HG03460 (cell line): ENCODE results near the gene THY1.

Source experiments
- ATAC-seq: cut with Tn5 transposase; IDR thresholded peaks from one replicate; pipeline ENCODE4 v1.9.1; 2021; ENCODE audit not compliant: unreplicated experiment

Gene THY1

DNA sequence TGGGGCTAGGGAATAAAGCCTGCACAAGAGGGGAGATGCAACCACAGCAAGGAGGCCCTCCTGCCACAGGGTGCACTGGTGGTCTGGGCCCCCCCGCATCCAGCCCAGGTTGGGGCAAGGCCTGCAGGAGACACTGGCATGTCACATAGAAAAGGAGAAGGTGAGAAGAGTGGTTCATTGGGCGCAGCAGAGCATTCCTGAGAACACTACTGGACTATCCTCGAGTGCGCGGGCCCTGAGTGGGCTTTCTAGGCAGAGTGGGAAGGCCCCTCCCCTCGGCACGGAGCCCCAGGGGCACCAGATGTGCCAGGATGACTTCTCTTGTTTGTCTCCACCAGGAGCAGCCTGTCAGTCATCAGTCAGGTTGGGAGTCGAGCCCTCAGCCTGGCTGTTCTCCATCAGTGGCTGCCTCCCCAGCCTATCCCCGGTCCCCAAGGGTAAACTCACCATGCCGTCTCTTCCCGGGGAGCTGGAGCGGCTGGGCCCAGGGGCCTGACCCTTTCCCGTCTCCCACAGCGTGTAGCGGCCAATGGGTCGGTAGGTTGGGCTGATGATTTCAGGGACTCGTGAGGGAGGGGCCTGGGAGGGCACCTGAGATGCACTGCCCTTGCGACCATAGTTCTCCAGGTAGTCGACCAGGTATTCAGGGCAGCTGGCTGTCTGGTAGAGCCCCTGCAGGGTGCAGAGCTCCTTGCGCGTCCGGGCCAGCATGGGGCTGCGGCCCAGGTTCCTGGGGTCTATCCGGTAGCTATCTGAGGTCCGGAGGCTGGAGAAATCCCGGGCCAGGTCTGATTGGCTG is 50.5 kb downstream of the THY1 start:
- no peak for ATAC-seq

DNA sequence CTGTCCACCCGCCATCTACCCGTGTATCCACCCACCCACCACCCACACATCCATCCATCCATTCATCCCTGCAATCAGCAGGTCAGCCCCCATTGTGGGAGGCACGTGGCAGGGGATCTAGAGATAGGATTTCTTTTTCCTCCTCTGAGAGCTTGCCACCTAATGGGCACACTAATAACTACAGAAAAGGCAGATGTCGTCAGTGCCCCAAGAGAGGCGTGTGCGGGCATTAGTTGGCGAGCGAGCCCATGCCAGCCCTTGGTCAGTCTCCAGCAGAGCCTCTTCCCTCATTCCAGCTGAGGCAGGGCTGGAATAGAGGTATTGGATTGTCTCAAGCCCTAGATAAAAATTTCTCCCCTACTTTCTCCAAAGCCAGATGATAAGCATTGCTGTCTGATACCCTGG is 51.2 kb downstream of the THY1 start:
- no peak for ATAC-seq

DNA sequence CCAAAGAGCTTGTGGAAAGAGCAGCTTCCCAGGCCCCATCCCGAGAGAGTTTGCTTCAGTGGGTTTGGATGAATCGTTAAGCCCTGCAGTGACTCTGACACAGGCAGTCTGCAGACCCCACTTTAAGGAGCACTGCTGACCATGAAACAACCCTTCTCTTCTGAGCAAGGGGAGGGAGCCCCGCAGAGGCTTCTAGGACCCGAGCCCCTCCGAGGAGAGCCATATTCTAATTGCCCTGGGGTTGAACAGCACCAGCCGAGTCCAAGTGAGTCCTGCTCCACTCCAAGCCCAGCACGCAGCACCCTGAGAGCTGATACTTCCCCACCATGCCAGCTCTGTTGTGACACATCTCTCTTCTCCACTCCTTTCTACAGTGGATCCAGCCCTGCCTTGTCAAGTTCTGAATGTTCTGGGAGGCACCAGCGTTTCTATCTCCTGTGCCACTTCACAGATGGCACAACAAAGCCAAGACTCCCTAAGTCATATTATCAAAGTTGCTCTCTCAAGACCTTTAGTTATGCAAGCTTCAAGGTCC is 51.8 kb downstream of the THY1 start:
- ATAC-seq, result no peak

DNA sequence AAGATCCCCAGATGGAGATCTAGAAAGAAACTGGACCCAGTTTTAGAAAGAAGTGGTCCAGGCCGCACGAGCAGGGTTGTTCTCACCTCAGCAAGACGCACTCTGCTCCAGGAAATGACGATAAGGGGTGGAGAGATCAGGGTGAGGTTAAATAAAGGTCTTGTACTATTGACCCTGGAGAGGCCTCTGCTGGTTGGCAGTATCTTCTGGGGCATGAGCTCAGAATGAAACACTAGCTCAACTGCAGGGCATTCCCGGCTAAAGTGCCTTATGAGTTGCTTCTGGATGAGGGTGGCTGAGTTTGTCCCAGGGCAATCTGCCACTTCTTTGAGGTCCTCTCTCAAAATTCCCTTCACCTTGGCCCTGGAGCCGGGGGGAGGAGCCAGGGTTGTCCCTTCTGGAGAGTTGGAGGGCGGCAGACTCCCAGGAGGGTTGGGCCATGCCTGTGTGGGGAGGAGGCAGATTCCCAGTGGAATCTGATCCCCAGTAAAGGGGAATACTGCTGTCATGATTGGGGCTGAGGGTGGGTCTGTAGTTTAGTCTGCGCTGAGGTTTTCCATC is 52.4 kb downstream of the THY1 start:
- ATAC-seq, result no peak

DNA sequence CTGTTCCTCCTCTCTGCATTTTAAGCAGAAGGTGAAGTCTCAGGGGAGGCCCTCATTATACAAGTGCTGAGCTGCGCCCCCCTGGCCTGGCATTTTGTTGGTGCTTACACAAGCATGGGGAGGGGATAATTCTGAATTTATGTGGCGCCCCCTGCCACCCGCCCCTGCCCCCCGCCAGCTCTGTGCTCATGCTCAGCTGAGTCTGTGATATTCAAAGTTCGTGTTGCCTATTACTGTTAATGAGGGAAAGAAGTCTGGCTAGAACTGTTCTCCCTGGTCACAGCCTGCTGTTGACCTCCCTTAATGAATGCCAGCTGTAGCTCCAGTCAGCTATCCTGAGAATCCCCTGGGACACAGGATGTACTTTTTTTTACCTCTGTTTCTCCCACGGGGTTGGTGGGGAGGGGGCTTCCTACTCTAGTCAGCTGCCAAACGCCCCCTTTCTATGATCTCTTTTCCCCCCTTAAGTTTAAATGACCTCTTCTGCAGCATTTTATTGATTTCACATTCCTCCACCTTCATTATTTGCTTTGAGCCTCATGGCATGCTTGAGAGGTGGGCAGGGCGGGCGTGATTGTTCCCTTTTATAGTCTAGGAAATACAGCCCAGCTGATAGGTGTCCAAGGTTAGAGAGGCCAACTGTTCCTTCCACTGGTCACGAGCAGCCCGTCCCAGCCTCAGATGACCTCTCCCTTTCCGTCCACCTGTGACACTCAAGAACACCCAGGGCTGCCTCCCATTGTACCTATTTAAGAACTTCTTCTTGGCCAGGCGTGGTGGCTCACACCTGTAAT is 53.6 kb downstream of the THY1 start:
- no peak for ATAC-seq

DNA sequence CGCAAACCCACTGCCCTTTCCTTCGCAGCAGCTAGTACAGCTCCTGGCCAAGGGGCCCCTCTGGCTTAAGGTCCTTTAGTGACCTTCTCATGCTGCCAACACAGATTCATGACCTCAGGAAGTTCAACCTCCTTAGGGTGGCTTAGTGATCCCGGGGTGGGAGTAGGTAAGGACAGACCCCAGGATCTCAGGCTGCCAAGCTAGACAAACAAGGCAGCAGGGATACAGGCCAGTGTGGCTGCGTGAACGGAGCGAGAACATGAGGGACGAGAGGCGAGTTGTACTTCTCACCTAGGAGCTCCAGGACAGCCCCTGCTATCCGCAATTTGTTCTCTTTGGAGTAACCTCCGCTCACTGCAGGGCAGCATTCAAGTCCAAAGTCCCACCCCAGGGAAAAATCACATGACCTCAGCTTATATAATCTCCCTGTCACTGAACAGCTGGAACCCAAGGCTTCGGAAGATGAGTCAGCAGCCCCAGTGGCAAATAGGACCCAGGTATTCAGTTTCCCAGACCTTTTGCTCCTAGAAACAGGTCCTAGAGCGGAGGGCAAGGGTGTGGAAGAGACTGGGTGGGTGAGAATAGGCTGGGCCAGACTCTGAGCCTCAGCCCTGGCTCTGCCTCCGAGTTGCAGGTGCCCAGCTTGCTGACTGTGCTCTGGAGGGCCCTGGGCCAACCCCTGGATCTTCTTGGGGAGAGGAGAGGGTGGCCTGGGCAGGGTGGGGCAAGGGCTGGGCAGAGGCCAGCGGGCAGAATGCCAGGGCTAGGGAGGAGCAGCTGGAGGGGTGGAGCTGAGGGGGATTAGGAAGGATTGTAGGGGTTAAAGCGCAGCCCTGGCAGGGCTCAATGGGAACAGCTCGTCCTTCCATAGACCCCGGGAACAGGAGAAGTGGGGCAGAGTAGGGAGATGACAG is 54.6 kb downstream of the THY1 start:
- ATAC-seq, result no peak

DNA sequence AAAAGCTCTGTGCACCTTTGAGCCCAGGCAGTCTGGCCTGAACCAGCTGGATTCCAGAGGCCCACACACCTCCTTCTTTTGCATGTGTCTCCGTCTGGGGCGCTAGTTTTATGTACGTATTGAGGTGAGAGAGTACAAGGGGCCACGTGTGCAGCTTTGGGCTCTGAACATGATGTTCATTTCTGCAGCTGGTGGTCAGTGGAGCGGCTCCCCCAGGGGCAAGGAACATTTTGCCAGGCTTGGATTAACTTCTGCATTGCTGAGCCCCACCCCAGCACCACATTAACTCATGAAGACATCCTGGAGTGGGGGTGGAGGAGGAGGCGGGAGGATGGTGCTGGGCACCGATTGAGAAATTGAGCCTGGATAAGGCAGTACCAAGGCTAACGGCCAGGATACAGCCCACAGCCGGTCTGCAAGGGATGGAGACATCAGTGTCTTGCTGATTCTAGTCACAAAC is 55.3 kb downstream of the THY1 start:
- no peak for ATAC-seq
